ENCODE results near the gene BCAS3. TPM values are rescaled to one million over a fixed set of nuclear protein-coding genes. Genes with fewer than 3 reads are reported as not detected.

BCAS3 gene
- total RNA-seq, 1 donor from 2014 or later, result 22.6 TPM

- Mint-ChIP-seq H3K27me3 (ENCODE audit: low read depth) (no peaks in the 10 kb centered on the region), H3K27ac (ENCODE audit: unreplicated experiment) (no peak overlapping the region), H3K4me3 (ENCODE audit: unreplicated experiment) (no peak overlapping the region), H3K36me3 (ENCODE audit: low read depth) (no peaks in the 10 kb centered on the region), H3K9me3 (ENCODE audit: low read depth) (no peaks in the 10 kb centered on the region), H3K4me1 (ENCODE audit: low read depth) (no peaks in the 10 kb centered on the region)
- no peak for DNase-seq (ENCODE audit: low spot score)
- no peak for TF ChIP-seq CTCF (IDR thresholded peaks at IDR 0.05)
Measured at GRCh38 chr17:60832631-60833030, 155.0 kb downstream of the BCAS3 start.

GRCh38 chr17:60840456-60840855, 162.8 kb downstream of the BCAS3 start:
- Mint-ChIP-seq H3K27ac (ENCODE audit: unreplicated experiment) (no peak overlapping the region), H3K9me3 (ENCODE audit: low read depth) (no peaks in the 10 kb centered on the region), H3K4me3 (ENCODE audit: unreplicated experiment) (no peak overlapping the region), H3K4me1 (ENCODE audit: low read depth) (no peaks in the 10 kb centered on the region), H3K36me3 (ENCODE audit: low read depth) (no peaks in the 10 kb centered on the region), H3K27me3 (ENCODE audit: low read depth) (no peaks in the 10 kb centered on the region)
- DNase-seq (ENCODE audit: low spot score), result no peak
- no peak for TF ChIP-seq CTCF (IDR thresholded peaks at IDR 0.05)

- H3K4me1 Mint-ChIP-seq (ENCODE audit: low read depth), result peaks cover 8% of the 10 kb centered on the region
- no peak for DNase-seq (ENCODE audit: low spot score)
- no peak overlapping the region for H3K27ac Mint-ChIP-seq (ENCODE audit: unreplicated experiment)
- no peak overlapping the region for H3K4me3 Mint-ChIP-seq (ENCODE audit: unreplicated experiment)
- no peaks in the 10 kb centered on the region for H3K36me3 Mint-ChIP-seq (ENCODE audit: low read depth)
- peaks cover 3% of the 10 kb centered on the region for H3K9me3 Mint-ChIP-seq (ENCODE audit: low read depth)
- H3K27me3 Mint-ChIP-seq (ENCODE audit: low read depth), result no peaks in the 10 kb centered on the region
- no peak for TF ChIP-seq CTCF (IDR thresholded peaks at IDR 0.05)
Measured at GRCh38 chr17:60845012-60845411, 167.4 kb downstream of the BCAS3 start.

- peaks cover 3% of the 10 kb centered on the region for H3K9me3 Mint-ChIP-seq (ENCODE audit: low read depth)
- DNase-seq (ENCODE audit: low spot score), result no peak
- H3K27me3 Mint-ChIP-seq (ENCODE audit: low read depth), result no peaks in the 10 kb centered on the region
- no peaks in the 10 kb centered on the region for H3K36me3 Mint-ChIP-seq (ENCODE audit: low read depth)
- no peak overlapping the region for H3K4me3 Mint-ChIP-seq (ENCODE audit: unreplicated experiment)
- no peak for TF ChIP-seq CTCF (IDR thresholded peaks at IDR 0.05)
- H3K4me1 Mint-ChIP-seq (ENCODE audit: low read depth), result peaks cover 8% of the 10 kb centered on the region
- no peak overlapping the region for H3K27ac Mint-ChIP-seq (ENCODE audit: unreplicated experiment)
Measured at GRCh38 chr17:60846175-60846574, 168.5 kb downstream of the BCAS3 start.

GRCh38 chr17:60851181-60851580, 173.5 kb downstream of the BCAS3 start:
- no peak for DNase-seq (ENCODE audit: low spot score)
- TF ChIP-seq CTCF (IDR thresholded peaks at IDR 0.05), result no peak
- Mint-ChIP-seq H3K4me3 (ENCODE audit: unreplicated experiment) (no peak overlapping the region), H3K9me3 (ENCODE audit: low read depth) (peaks cover 3% of the 10 kb centered on the region), H3K36me3 (ENCODE audit: low read depth) (peaks cover 3% of the 10 kb centered on the region), H3K27me3 (ENCODE audit: low read depth) (no peaks in the 10 kb centered on the region), H3K27ac (ENCODE audit: unreplicated experiment) (no peak overlapping the region), H3K4me1 (ENCODE audit: low read depth) (peaks cover 8% of the 10 kb centered on the region)
